Measurements from ENCODE around the gene ZNF790.

The ZNF790 gene

GRCh38 chr19:36771261-36772231 lies 66.6 kb downstream of the ZNF790 start:
- peak; percentile 63 to 74 for DNase-seq

Data from Kasumi-1 (cell line).